Activated T-cell treated with anti-CD3 and anti-CD28 coated beads for 24 hours (primary cell): ENCODE data around the gene LMTK3.
A peak's percentile ranks its signal among the peaks of the same experiment; 100 is the strongest.

Experiments
- DNase-seq: peaks from one replicate; pipeline ENCODE4 v3.0.0-alpha.2; 2020; ENCODE audit warnings: low read depth

LMTK3 gene

DNA sequence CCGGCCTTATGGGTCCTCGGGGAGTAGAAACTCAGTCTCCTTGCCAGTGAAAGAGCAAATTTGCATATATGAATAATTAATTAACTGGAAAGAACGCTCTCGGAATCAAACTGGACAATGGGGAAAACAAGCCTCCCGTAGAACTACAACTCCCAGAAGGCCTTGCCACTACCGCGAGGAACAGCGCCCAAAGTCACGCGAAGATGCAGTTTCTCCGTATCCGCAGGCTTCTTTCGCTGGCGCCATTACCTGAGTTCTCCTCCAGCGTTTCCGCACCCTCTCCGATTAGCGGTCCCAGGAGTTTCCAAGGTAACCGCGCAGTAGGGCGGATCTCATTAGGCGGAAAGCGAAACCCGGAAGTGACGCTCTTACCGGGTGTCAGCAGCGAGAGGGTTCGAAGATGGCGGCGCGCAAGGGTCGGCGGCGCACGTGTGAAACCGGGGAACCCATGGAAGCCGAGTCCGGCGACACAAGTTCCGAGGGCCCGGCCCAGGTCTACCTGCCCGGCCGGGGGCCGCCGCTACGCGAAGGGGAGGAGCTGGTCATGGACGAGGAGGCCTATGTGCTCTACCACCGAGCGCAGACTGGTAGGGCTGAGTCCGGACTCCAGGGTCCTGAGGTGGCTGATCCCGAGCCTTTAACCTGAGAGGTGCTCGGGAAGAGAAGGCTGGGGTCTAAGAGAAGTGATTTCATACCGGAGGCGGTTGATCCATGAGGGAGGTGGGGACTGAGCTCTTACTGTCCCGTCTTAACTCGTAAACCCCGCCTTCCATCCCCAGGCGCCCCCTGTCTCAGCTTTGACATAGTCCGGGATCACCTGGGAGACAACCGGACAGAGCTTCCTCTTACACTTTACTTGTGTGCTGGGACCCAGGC is 65.8 kb downstream of the LMTK3 start, which contains the start of gene GRWD1:
GRWD1 (plus strand) TSS at position 378 of the 876 bp plus-strand sequence; CDS start at position 401, 23 bp downstream.
- DNase-seq = peak; percentile 93

DNA sequence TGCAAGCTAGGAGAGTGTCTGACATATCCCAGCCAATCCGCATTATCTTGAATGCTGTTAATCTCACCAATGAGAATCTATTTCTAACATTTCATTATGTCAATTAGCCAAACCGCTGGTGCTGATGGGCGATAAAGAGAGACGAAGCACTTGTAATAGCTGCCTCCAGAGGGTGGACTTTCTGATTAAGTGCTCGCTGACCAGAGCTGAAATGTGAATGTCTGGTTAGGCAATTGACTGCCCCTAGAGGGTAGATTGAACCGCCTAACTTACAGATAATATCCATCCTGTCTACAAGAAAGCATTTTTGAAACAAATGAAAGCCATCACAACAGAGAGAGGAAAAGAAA is 66.4 kb downstream of the LMTK3 start:
- peak; percentile 9 for DNase-seq

- no peak for DNase-seq
Observed at GRCh38 chr19:48444936-48445200, 66.8 kb downstream of the LMTK3 start.

DNA sequence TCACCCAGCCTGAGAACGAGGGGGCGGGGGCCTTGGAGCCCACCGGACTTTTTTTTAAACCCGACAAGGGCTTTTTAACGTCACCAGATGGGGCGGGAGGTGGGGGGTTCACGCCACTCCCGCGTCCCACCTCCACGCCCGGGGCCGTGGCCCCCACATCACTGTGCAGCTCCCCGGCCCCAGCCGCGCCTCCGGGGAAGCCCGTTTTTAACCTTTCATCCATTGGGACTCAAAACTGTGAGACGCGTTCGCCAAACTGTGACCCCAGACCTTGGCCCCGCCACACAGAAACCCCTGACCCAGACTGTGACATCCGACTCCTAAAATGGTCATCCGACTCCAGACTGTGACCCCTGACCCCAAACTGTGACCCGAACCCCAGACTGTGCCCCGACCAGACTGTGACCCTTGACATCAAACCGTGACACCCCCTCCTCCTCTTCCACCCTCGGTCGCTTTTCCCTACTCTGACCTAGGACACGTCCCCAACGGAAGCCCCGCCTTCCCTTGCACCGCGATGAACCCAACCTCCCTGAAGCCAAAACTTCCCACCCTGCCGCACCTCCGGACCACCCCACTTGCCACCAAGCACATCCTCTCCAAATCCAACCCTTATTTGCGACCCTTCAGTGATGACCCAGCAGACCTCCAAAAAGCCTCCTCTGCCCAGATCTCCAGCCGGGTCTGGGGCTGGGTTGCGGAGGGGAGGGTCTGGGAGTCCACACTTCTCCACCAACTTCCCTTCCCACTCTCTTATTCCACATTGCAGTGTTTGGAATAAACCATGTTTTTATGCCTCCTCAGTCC is 67.3 kb downstream of the LMTK3 start:
- DNase-seq = no peak

DNA sequence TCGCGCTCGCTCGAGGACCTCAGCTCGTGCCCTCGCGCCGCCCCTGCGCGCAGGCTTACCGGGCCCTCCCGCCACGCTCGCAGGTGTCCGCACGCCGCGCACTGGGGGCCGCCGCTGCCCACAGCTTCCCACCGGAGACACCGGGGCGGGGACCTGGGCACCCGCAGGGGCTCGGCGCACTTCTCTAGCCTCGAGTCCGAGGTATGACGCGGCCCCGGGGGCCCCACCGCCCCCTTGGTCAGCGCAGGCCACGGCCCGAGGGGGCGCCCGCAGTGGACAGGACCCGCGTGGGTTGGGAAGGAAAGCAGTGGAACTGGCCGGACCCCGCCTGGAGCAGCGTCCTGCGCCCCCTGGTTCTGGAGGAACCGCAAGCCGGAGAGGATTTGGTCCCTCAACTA is 67.9 kb downstream of the LMTK3 start:
- no peak for DNase-seq

DNA sequence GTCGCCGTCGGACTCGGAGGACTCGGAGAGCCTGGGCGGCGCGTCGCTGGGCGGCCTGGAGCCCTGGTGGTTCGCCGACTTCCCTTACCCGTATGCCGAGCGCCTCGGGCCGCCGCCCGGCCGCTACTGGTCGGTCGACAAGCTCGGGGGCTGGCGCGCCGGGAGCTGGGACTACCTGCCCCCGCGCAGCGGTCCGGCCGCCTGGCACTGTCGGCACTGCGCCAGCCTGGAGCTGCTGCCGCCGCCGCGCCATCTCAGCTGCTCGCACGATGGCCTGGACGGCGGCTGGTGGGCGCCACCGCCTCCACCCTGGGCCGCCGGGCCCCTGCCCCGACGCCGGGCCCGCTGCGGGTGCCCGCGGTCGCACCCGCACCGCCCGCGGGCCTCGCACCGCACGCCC is 68.4 kb downstream of the LMTK3 start:
- DNase-seq = no peak

- DNase-seq = no peak
Observed at GRCh38 chr19:48442116-48443035, 69.3 kb downstream of the LMTK3 start.

GRCh38 chr19:48441360-48442050 is 70.1 kb downstream of the LMTK3 start:
- no peak for DNase-seq

- no peak for DNase-seq
Observed at GRCh38 chr19:48436586-48436985, 75.0 kb downstream of the LMTK3 start.
